Prostate gland (tissue), 2 donors: Measurements from ENCODE around the gene UBE2J2. TPM values are rescaled to one million over a fixed set of nuclear protein-coding genes. Genes with fewer than 3 reads are reported as not detected.
"Not testable (repeated sequence)": the region's sequence is repeated elsewhere in the genome, so short reads cannot be mapped to it uniquely, and the experiment has no call there.

Experiments used
- DNase-seq: peaks from one replicate; pipeline ENCODE4 v3.0.0-alpha.2; 2019; ENCODE audit warnings: low spot score
- H3K27ac ChIP-seq, 2 donors: fragments of 200-600 bp; sonication (generic); 2 replicates each; pipeline ENCODE4 v1.5.1; 2017 to 2019
- H3K27me3 ChIP-seq: fragments of 200-600 bp; sonication (generic); replicated peaks from 2 replicates; pipeline ENCODE4 v1.5.1; 2019; ENCODE audit not compliant: insufficient read depth
- H3K36me3 ChIP-seq, 2 donors: fragments of 200-600 bp; sonication (generic); 1 replicate in 1 of 2; 2 replicates in 1 of 2; pipeline versions ENCODE4 v1.5.1 to v1.8.1; 2017 to 2019
- H3K4me1 ChIP-seq: fragments of 200-600 bp; sonication (generic); replicated peaks from 2 replicates; pipeline ENCODE4 v1.5.1; 2019
- H3K4me3 ChIP-seq, 2 donors: fragments of 200-600 bp; sonication (generic); 2 replicates each; pipeline ENCODE4 v1.5.1; 2017 to 2019
- H3K9me3 ChIP-seq: fragments of 200-600 bp; sonication (generic); 2 replicates; pipeline ENCODE4 v1.5.1; 2017
- CTCF ChIP-seq, 4 experiments: fragments of 200-600 bp in 2 of 4; fragments of 450-650 bp in 2 of 4; sonication (generic) in 2 of 4; IDR thresholded peaks; 1 replicate in 3 of 4; 2 replicates in 1 of 4; pipeline ENCODE4 v1.5.1; 2016 to 2019; ENCODE audit warnings: antibody characterized with exemption in 4 of 4, mild to moderate bottlenecking in 2 of 4, moderate library complexity in 2 of 4
- POLR2A ChIP-seq: fragments of 450-650 bp; IDR thresholded peaks from one replicate; pipeline ENCODE4 v1.6.1; 2016; ENCODE audit warnings: antibody characterized with exemption, mild to moderate bottlenecking
- POLR2AphosphoS5 ChIP-seq: sonication (generic); formaldehyde crosslinking; IDR thresholded peaks from one replicate; pipeline ENCODE4 v1.6.1; 2017; ENCODE audit warnings: antibody characterized with exemption
- WGBS: methylation state at CpG from one replicate; pipeline ENCODE4 v1.1.5; 2018; 5-methylcytosine and 5-hydroxymethylcytosine counted together
- intact Hi-C: fragments of 100-400 bp; cut with DNase I; formaldehyde crosslinking; loops from one replicate; pipeline ENCODE4 v1.14.2; 2022
- total RNA-seq, 2 donors: library from RNA; depleted of rRNA; stranded (reverse); fragments of >200 nt; gene quantifications; one replicate each; pipeline ENCODE4 v1.1.0, GENCODE V29; 2016

Gene UBE2J2
- total RNA-seq, 2 donors from 2014 or later, result 56.0 to 79.4 TPM

DNA sequence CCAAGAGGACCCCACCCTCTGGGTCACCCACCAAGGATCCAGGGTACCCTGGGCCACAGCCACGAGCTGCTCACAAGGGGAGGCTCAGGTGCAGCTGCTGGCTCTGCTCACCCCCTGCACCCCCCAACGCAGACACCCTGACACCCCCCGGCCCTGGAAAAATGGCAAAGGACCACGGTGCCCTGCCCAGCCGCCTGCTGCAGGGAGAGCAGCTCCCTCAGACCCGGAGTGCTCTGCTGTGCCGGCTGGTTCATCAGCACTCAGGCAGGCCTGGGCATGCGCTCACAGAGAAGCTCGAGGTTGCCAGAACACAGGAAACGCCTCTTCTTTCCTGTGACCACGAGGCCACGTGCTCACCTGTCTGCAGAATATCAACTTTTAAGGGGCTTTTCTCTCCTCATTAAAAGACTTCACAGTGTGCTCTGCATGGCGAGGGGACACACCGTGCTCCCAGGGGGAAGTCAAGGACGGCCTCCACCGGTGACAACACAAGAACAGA, 22.8 kb downstream of the UBE2J2 start:
- intact Hi-C loops, result no loop called here
- H3K36me3 ChIP-seq, result peaks cover 0 to 5% of the 10 kb centered on the region in 2 donors
- H3K4me1 ChIP-seq, result peaks cover 4% of the 10 kb centered on the region
- no peak overlapping the region for H3K4me3 ChIP-seq
- TF ChIP-seq POLR2A (no peak), POLR2AphosphoS5 (no peak), CTCF (IDR thresholded peaks at IDR 0.05) (no peak)
- no peak for DNase-seq
- no peak overlapping the region for H3K27ac ChIP-seq
- no peaks in the 10 kb centered on the region for H3K9me3 ChIP-seq
- H3K27me3 ChIP-seq, result peaks cover 5% of the 10 kb centered on the region
- WGBS, result 55% methylated on average over 14 of the region's 16 CpGs

DNA sequence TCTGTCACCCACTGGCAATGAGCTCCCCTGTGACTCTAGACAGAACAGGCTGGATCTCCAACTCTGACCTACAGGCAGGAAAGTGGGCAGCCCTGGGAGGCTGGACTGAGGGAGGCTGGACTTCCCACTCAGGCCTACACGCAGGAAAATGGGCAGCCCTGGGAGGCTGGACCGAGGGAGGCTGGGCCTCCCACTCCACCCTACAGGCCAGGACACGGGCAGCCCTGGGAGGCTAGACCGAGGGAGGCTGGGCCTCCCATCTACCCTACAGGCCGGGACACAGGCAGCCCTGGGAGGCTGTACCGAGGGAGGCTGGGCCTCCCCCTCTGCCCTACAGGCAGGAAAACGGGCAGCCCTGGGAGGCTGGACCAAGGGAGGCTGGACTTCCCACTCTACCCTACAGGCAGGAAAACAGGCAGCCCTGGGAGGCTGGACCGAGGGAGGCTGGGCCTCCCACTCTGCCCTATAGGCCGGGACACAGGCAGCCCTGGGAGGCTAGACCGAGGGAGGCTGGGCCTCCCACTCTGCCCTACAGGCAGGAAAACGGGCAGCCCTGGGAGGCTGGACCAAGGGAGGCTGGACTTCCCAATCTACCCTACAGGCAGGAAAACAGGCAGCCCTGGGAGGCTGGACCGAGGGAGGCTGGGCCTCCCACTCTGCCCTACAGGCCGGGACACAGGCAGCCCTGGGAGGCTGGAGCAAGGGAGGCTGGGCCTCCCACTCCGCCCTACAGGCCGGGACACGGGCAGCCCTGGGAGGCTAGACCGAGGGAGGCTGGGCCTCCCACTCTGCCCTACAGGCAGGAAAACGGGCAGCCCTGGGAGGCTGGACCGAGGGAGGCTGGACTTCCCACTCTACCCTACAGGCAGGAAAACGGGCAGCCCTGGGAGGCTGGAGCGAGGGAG, 25.4 kb downstream of the UBE2J2 start:
- DNase-seq, intact Hi-C loops, H3K36me3 ChIP-seq, H3K27me3 ChIP-seq, H3K4me3 ChIP-seq, H3K27ac ChIP-seq, H3K4me1 ChIP-seq, H3K9me3 ChIP-seq: not testable (repeated sequence)
- 92% methylated on average over 16 of the region's 21 CpGs for WGBS

- H3K36me3 ChIP-seq, result no peaks in the 10 kb centered on the region
- DNase-seq, result no peak
- peaks cover 5% of the 10 kb centered on the region for H3K27me3 ChIP-seq
- intact Hi-C loops, result no loop called here
- no peak overlapping the region for H3K4me3 ChIP-seq
- 77% methylated on average over 25 of the region's 25 CpGs for WGBS
- no peak for TF ChIP-seq POLR2A
- no peak for TF ChIP-seq CTCF (IDR thresholded peaks at IDR 0.05)
- no peak for TF ChIP-seq POLR2AphosphoS5
- H3K4me1 ChIP-seq, result no peaks in the 10 kb centered on the region
- H3K27ac ChIP-seq, result no peak overlapping the region
- H3K9me3 ChIP-seq, result no peaks in the 10 kb centered on the region
Observed at GRCh38 chr1:1247341-1247913, 26.2 kb downstream of the UBE2J2 start.

GRCh38 chr1:1246577-1247340, 26.9 kb downstream of the UBE2J2 start, which contains the start of gene C1QTNF12:
Gene C1QTNF12, minus strand, starts transcription at chr1:1246722. Its CDS starts 32 bp downstream, at chr1:1246690.
- H3K27ac ChIP-seq, result no peak within 1 kb of the TSS
- no peak for DNase-seq
- no peak within 1 kb of the TSS for H3K4me3 ChIP-seq
- peaks cover 5% of the 10 kb centered on the region for H3K27me3 ChIP-seq
- no peaks in the 10 kb centered on the region for H3K4me1 ChIP-seq
- no peak for TF ChIP-seq POLR2AphosphoS5
- WGBS, result 6% methylated on average over 60 of the region's 74 CpGs
- H3K9me3 ChIP-seq, result no peaks in the 10 kb centered on the region
- intact Hi-C loops, result no loop called here
- H3K36me3 ChIP-seq, result no peaks in the 10 kb centered on the region

DNA sequence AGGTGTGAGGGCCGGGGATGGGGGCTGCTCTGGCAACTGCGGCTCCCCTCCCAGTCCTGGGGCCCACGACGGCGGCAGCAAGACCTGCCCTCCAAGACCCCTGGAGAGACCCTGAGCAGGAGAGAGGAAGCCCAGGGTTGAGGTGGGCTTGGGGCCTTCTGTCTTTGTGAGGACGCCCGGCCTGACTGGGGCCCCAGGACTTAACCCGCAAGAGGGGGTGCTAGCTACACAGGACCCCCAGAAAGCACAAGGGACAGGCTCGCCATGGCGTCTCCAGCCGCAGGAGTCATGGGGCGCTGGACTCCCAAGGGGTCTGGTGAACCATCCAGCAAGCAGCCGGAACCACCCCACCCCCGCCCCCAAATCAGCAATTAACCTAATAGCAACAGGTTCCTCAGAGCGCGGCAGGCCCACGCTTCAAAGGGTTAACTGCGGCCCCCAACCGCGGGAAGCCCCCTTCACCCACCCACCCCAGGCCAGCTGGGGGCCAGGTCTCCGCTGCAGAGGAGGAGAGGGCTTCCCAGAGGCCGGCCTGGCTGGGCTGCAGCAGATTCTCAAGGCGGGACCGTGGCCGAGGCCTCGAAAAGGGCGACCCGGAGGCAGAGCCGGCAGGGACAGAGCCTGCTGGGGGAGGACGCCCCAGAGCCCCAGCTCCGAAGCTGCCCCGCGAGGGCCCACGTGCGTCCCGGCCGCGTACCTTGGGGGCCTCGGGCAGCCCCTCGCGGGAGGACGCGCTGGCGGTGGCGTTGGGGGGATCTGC, 27.7 kb downstream of the UBE2J2 start:
- no peak overlapping the region for H3K4me3 ChIP-seq
- TF ChIP-seq POLR2A, result no peak
- TF ChIP-seq POLR2AphosphoS5, result no peak
- no peak for TF ChIP-seq CTCF (IDR thresholded peaks at IDR 0.05)
- no peaks in the 10 kb centered on the region for H3K9me3 ChIP-seq
- peaks cover 5% of the 10 kb centered on the region for H3K27me3 ChIP-seq
- no peaks in the 10 kb centered on the region for H3K4me1 ChIP-seq
- no peak overlapping the region for H3K27ac ChIP-seq
- intact Hi-C loops, result no loop called here
- WGBS, result 47% methylated on average over 42 of the region's 45 CpGs
- DNase-seq, result no peak
- no peaks in the 10 kb centered on the region for H3K36me3 ChIP-seq
